WTC11 (cell line): Measurements from ENCODE around the gene DAO. TPM values are rescaled to one million over a fixed set of nuclear protein-coding genes. Genes with fewer than 3 reads are reported as not detected.
A peak's percentile ranks its signal among the peaks of the same experiment; 100 is the strongest.

ENCODE experiments used
- ATAC-seq: fragments of 200-7000 bp; cut with Tn5 transposase; 2 replicates; pipeline ENCODE4 v1.10.0; 2021; ENCODE audit warnings: mild to moderate bottlenecking, moderate library complexity
- CTCF ChIA-PET: fragments of 300-600 bp; sonication (Branson Sonifier 250); formaldehyde crosslinking; loops from one replicate; lab custom pipeline; 2021; ENCODE audit warnings: antibody characterized with exemption; lab: Charles Lee
- POLR2A ChIA-PET: fragments of 350-600 bp; sonication (Branson Sonifier 250); formaldehyde crosslinking; loops from one replicate; lab custom pipeline; 2021; ENCODE audit warnings: antibody characterized with exemption; lab: Charles Lee
- DNase-seq: peaks from one replicate; pipeline ENCODE4 v3.0.0; 2021; ENCODE audit warnings: low spot score
- H3K27ac Mint-ChIP-seq: 2 replicates; pipeline ENCODE4 v1.8.0; 2021; ENCODE audit warnings: mixed read lengths
- H3K27me3 Mint-ChIP-seq: 2 replicates; pipeline ENCODE4 v1.8.0; 2021; ENCODE audit warnings: low read depth, mild to moderate bottlenecking, moderate library complexity, mixed read lengths
- H3K36me3 Mint-ChIP-seq: 2 replicates; pipeline ENCODE4 v1.8.0; 2021; ENCODE audit warnings: mixed read lengths
- H3K4me1 Mint-ChIP-seq: 2 replicates; pipeline ENCODE4 v1.8.0; 2022; ENCODE audit warnings: mixed read lengths
- H3K4me3 Mint-ChIP-seq: 2 replicates; pipeline ENCODE4 v1.8.0; 2021; ENCODE audit warnings: mild to moderate bottlenecking, moderate library complexity, mixed read lengths
- H3K9me3 Mint-ChIP-seq: 2 replicates; pipeline ENCODE4 v1.8.0; 2021; ENCODE audit warnings: mixed read lengths
- AFF4 ChIP-seq: sonication (generic); formaldehyde crosslinking; IDR thresholded peaks from 2 replicates; pipeline ENCODE4 v1.8.1; 2023; ENCODE audit warnings: mild to moderate bottlenecking, missing genetic modification reagents, borderline replicate concordance
- CBFB ChIP-seq: sonication (generic); formaldehyde crosslinking; IDR thresholded peaks from 2 replicates; pipeline ENCODE4 v1.8.1; 2022; ENCODE audit warnings: mild to moderate bottlenecking, low read depth, missing genetic modification reagents
- ELF4 ChIP-seq: sonication (generic); formaldehyde crosslinking; IDR thresholded peaks from 2 replicates; pipeline ENCODE4 v1.8.1; 2022; ENCODE audit warnings: low read depth, mild to moderate bottlenecking, moderate library complexity, missing genetic modification reagents
- FOXJ3 ChIP-seq: sonication (generic); formaldehyde crosslinking; IDR thresholded peaks from 2 replicates; pipeline ENCODE4 v1.9.0; 2021; ENCODE audit warnings: missing genetic modification reagents, mild to moderate bottlenecking, borderline replicate concordance
- FOXP1 ChIP-seq: sonication (generic); formaldehyde crosslinking; IDR thresholded peaks from 2 replicates; pipeline ENCODE4 v1.8.0; 2022; ENCODE audit warnings: missing genetic modification reagents, mild to moderate bottlenecking, moderate library complexity, borderline replicate concordance
- FOXP4 ChIP-seq: sonication (generic); formaldehyde crosslinking; IDR thresholded peaks from 2 replicates; pipeline ENCODE4 v1.8.0; 2022; ENCODE audit warnings: mild to moderate bottlenecking, missing genetic modification reagents
- GTF2I ChIP-seq: fragments of 250-450 bp; sonication (Bioruptor Pico); conservative IDR thresholded peaks from 2 replicates; pipeline ENCODE4 v1.4.0; 2021; ENCODE audit warnings: mild to moderate bottlenecking
- NR2C2 ChIP-seq: sonication (generic); formaldehyde crosslinking; IDR thresholded peaks from 2 replicates; pipeline ENCODE4 v1.8.0; 2022; ENCODE audit warnings: mild to moderate bottlenecking, missing genetic modification reagents
- SMAD4 ChIP-seq: sonication (generic); formaldehyde crosslinking; IDR thresholded peaks from 2 replicates; pipeline ENCODE4 v1.8.0; 2022; ENCODE audit warnings: mild to moderate bottlenecking, missing genetic modification reagents
- USF1 ChIP-seq: sonication (generic); formaldehyde crosslinking; IDR thresholded peaks from 2 replicates; pipeline ENCODE4 v1.8.0; 2022; ENCODE audit warnings: mild to moderate bottlenecking, missing genetic modification reagents
- ZBTB43 ChIP-seq: sonication (generic); formaldehyde crosslinking; IDR thresholded peaks from 2 replicates; pipeline ENCODE4 v1.8.1; 2023; ENCODE audit warnings: mild to moderate bottlenecking, missing genetic modification reagents
- ZNF512 ChIP-seq: sonication (generic); formaldehyde crosslinking; IDR thresholded peaks from 2 replicates; pipeline ENCODE4 v1.8.1; 2022; ENCODE audit warnings: missing genetic modification reagents, borderline replicate concordance
- ZNF532 ChIP-seq: fragments of 250-450 bp; sonication (Bioruptor Pico); IDR thresholded peaks from 2 replicates; pipeline ENCODE4 v1.9.0; 2021; ENCODE audit warnings: mild to moderate bottlenecking, borderline replicate concordance
- ZSCAN18 ChIP-seq: fragments of 250-450 bp; sonication (Bioruptor Pico); IDR thresholded peaks from 2 replicates; pipeline ENCODE4 v2.1.2; 2022; ENCODE audit warnings: mild to moderate bottlenecking, moderate library complexity
- total RNA-seq: library from RNA; stranded (reverse); gene quantifications from 3 replicates; pipeline ENCODE4 v1.2.3, GENCODE V29; 2021

DAO gene
- total RNA-seq, 1 experiment from 2014 or later = 0.17 TPM

- no peak for ATAC-seq
- no peaks in the 10 kb centered on the region for H3K36me3 Mint-ChIP-seq
- no peak overlapping the region for H3K27ac Mint-ChIP-seq
- POLR2A ChIA-PET = interaction anchor here (0.5 kb wide), 1 partner anchor 119 kb away, joined by 3 read pairs; no protein-coding TSS in a partner anchor
- no peaks in the 10 kb centered on the region for H3K27me3 Mint-ChIP-seq
- DNase-seq = no peak
- no peak for TF ChIP-seq ZNF532
- TF ChIP-seq AFF4 (CRISPR knock-in tag) = no peak
- no peak for TF ChIP-seq USF1 (CRISPR knock-in tag)
- TF ChIP-seq ZNF512 (CRISPR knock-in tag) = no peak
- peak; percentile 38; the same call in 1 of the 2 replicates for TF ChIP-seq GTF2I (CRISPR knock-in tag)
- TF ChIP-seq ZBTB43 (CRISPR knock-in tag) = no peak
- TF ChIP-seq ELF4 (CRISPR knock-in tag) = no peak
- no peak for TF ChIP-seq NR2C2 (CRISPR knock-in tag)
- TF ChIP-seq FOXP4 = no peak
- H3K9me3 Mint-ChIP-seq = peaks cover 6% of the 10 kb centered on the region; the same call in 1 of the 2 replicates
- no peaks in the 10 kb centered on the region for H3K4me1 Mint-ChIP-seq
- no peak overlapping the region for H3K4me3 Mint-ChIP-seq
- CTCF ChIA-PET = no interaction called here
Measured at GRCh38 chr12:108875682-108876361, 4.1 kb upstream of the DAO start.

- ATAC-seq (no peak), DNase-seq (no peak)
- Mint-ChIP-seq H3K27me3 (no peaks in the 10 kb centered on the region), H3K27ac (no peak overlapping the region), H3K4me1 (no peaks in the 10 kb centered on the region), H3K9me3 (peaks cover 6% of the 10 kb centered on the region; the same call in 1 of the 2 replicates), H3K36me3 (no peaks in the 10 kb centered on the region), H3K4me3 (no peak overlapping the region)
- ChIA-PET POLR2A (no interaction called here), CTCF (no interaction called here)
- no peak for TF ChIP-seq FOXP1 (CRISPR knock-in tag)
- no peak for TF ChIP-seq FOXJ3 (CRISPR knock-in tag)
- no peak for TF ChIP-seq SMAD4 (CRISPR knock-in tag)
- no peak for TF ChIP-seq CBFB (CRISPR knock-in tag)
- no peak for TF ChIP-seq ZBTB43 (CRISPR knock-in tag)
- no peak for TF ChIP-seq ZSCAN18 (CRISPR knock-in tag)
Measured at GRCh38 chr12:108876550-108876949, 3.3 kb upstream of the DAO start.
